SH-SY5Y (cell line): ENCODE results near the gene EBI3.

Experiments
- GATA2 ChIP-seq: IDR thresholded peaks from 2 replicates; pipeline ENCODE4 v1.6.1; 2011; ENCODE audit warnings: mild to moderate bottlenecking, low read depth, low read length
- GATA3 ChIP-seq: IDR thresholded peaks from 2 replicates; pipeline ENCODE4 v1.6.1; 2011; ENCODE audit warnings: low read depth, mild to moderate bottlenecking, low read length, moderate library complexity

DNA sequence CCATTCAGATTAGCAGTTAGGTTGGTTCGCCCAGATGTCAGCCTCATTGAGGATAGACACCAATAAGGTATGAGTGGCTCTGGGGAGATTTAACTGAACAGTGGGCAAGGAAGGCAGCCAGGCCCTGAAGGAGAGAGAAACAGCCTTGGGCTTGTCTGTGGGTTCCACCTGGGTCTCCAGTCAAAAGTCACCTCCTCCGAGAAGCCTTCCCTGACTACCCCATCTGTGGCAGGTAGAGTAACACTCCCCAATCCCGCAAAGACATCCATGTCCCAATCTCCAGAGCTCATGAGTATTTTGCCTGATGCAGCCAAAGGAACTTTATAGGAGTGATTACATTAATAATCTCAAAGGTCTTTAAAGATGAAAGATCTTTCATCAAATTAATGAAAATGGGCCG lies 9.5 kb downstream of the EBI3 start:
- no peak for TF ChIP-seq GATA3
- no peak for TF ChIP-seq GATA2
